DMS79 (cell line): Measurements from ENCODE around the gene COA4.

Source experiments
- DNase-seq: peaks from one replicate; lab custom pipeline; 2025; lab: John Stamatoyannopoulos, UW

The COA4 gene

GRCh38 chr11:73866095-73866579 is 10.5 kb downstream of the COA4 start:
- no peak for DNase-seq

- DNase-seq, result peak; percentile 94
Measured at GRCh38 chr11:73862986-73863385, 13.7 kb downstream of the COA4 start.

GRCh38 chr11:73860202-73860601 is 16.4 kb downstream of the COA4 start:
- DNase-seq, result no peak

- peak; percentile 25 for DNase-seq
Measured at GRCh38 chr11:73859671-73860070, 17.0 kb downstream of the COA4 start.

- DNase-seq, result peak; percentile 97
Measured at GRCh38 chr11:73856031-73856567, 20.5 kb downstream of the COA4 start.

GRCh38 chr11:73854680-73855079 is 22.0 kb downstream of the COA4 start:
- DNase-seq, result no peak

- DNase-seq, result peak; percentile 97
Measured at GRCh38 chr11:73852049-73852448, 24.6 kb downstream of the COA4 start.

GRCh38 chr11:73851046-73851764 is 25.4 kb downstream of the COA4 start:
- DNase-seq, result no peak

GRCh38 chr11:73839123-73839457 is 37.6 kb downstream of the COA4 start:
- no peak for DNase-seq

GRCh38 chr11:73838443-73839122 is 38.1 kb downstream of the COA4 start:
- DNase-seq, result no peak

GRCh38 chr11:73833067-73833466 is 43.6 kb downstream of the COA4 start:
- no peak for DNase-seq

- no peak for DNase-seq
Measured at GRCh38 chr11:73830261-73830660, 46.4 kb downstream of the COA4 start.
